HG03575 (cell line): Measurements from ENCODE around the gene NTSR2.

Experiments used
- ATAC-seq: cut with Tn5 transposase; IDR thresholded peaks from one replicate; pipeline ENCODE4 v1.9.1; 2021; ENCODE audit not compliant: unreplicated experiment, insufficient number of reproducible peaks, low FRiP score; ENCODE audit errors: extremely low read depth

Gene NTSR2

DNA sequence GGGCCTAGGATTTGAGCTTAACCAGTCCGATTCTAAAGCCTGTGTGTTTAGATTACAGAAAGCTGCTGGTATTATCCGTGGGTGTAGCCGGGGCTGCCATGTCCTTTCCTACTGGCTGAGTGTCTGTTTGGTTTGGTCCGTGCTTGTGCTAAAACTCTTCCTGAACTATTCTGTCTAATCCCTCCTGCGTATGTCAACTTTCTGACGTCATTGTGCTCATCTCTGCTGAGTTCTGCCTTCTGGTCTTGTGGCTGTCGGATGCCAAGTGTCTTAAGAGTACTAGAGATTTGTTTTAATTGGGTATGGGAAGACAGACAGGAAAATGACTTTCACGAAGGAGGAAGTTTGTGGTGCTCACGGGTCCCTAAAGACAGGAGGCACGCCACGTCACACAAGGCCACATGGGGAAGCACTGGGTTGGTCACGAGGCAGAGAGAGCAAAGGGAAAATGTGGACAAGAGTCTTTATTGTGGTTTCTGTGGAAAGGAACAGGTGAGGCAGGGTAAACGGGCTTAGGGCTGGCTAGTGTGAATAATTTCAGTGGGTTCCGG, 31.8 kb upstream of the NTSR2 start:
- ATAC-seq: no peak

DNA sequence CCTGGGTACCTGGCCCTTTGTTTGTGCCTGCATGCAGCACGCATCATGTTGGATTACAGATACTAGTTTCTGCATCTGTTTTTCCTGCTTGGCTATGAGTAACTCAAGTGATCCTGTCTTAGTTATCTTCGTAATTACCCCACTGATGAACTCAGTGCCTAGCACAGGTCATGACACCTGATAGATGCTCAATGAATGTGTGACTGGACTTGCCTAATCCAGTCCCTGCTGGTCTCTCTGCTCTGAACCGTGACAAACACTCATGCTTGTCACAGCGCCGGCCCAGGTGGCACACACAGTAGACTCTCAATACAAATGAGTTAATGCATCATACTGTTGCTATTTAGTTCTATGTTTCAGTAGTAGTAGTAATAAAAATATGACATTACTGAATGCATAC, 31.2 kb upstream of the NTSR2 start:
- ATAC-seq: no peak

GRCh38 chr2:11699686-11700670, 30.0 kb upstream of the NTSR2 start:
- no peak for ATAC-seq

- no peak for ATAC-seq
Observed at GRCh38 chr2:11698009-11698922, 28.3 kb upstream of the NTSR2 start.

DNA sequence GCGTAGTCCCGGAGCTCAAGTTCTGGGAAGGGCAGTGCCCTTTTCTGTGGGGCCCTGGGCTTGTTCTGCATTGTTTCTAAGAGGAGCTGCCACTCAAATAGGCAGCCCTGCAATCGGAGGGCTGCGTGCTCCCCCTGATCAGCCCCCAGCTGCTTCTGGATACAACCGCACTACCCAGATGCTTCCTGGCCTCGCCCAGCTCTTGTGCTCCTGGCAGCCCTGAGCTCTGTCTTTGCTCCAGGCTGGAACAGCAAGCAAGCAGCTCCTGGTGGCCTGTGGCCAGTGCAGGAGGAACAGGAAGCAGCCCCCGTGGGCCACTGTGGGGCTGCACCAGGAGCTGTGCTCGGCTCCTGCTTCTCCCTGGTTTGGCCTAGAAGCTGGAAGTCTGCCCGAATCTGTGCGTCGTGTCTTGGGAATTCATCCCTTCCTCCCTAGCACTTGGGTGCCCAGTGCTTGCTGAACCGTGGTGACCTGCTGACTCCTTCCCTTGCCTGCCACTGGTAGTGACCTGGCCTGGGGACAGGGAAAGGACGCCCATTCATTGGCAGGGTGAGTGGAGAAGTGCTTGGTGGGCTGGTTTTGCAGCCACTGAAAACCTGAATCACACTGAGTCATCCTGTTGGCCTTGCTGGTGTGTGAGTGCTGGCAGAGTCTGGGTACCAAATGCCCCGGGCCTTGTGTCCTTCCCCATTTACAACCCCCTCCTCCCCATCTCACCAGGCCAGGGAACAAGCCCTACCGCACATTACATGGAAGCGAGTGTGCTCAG, 27.3 kb upstream of the NTSR2 start:
- no peak for ATAC-seq

- no peak for ATAC-seq
Observed at GRCh38 chr2:11696736-11697102, 26.7 kb upstream of the NTSR2 start.

DNA sequence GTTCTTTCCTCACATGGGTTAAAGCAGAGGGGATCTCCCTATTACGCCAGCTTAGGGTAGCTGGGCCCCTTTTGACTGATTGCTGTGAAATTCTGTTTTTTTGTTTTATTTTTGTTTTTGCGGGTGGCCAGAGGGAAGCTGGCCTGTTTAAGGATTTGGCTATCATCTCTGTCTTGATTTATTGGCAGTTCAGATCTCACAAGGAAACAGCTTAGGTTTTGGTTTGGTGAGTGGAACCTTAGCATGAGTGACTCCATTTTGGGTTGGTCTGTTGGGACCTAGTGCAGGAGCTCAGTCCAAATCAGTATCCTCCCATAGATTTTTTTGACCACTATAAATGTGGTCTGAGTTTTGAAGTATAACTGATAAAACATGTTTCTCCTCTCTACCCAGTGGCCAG, 25.6 kb upstream of the NTSR2 start:
- no peak for ATAC-seq

GRCh38 chr2:11692966-11693521, 23.0 kb upstream of the NTSR2 start:
- no peak for ATAC-seq

DNA sequence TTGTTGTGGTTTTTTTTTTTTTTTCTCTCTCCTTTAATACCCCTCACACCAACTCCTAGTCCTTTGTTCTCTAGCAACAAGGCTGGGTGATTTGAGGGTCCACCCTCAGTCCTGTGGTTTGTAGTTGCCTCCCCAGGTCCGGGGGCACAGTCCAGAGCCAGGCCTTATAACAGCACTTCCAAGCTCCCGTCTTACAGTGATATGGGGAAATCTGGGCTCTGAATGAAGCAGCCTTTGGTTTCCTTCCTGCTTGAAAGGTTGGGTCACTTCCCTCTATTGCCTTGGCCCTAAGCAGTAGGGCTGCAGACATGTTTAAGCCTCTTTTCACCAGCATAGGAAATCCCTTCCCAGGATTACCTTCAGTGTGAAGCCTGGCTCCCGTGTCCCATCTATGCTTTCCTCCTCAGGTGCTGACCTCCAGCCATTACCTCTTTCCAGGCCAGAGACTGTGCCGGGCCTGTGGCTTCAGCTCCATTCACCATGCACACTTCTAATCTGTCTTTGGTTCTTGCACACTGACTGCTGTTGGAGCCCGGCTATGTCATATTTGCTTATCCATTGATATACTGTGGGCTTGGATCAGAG, 21.2 kb upstream of the NTSR2 start:
- ATAC-seq: no peak

- peak; percentile 56 for ATAC-seq
Observed at GRCh38 chr2:11688222-11689069, 18.5 kb upstream of the NTSR2 start.

- ATAC-seq: no peak
Observed at GRCh38 chr2:11687736-11688135, 17.7 kb upstream of the NTSR2 start.

- ATAC-seq: no peak
Observed at GRCh38 chr2:11685906-11686470, 16.0 kb upstream of the NTSR2 start.

- ATAC-seq: no peak
Observed at GRCh38 chr2:11684894-11685460, 15.0 kb upstream of the NTSR2 start.

- no peak for ATAC-seq
Observed at GRCh38 chr2:11683966-11684365, 14.0 kb upstream of the NTSR2 start.

GRCh38 chr2:11683476-11683875, 13.5 kb upstream of the NTSR2 start:
- ATAC-seq: no peak

DNA sequence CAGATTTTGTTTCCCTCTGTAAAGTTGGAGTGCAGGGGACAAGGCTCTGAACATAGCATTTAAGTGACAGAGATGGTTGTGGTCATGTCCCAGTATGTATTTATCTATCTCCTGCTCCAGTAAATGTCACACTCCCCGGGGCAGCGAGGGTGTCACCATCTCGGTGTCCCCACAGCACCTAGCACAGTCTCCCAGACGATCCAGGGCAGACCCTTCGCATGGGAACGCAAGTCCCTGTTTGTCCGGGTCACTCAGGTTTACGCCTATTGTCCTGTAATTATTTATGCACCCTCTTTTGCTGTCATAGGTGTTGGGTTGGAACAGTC, 12.6 kb upstream of the NTSR2 start:
- ATAC-seq: no peak
